GM12801 (cell line): ENCODE results near the gene KCNJ6.

ENCODE experiments used
- TF ChIP-seq, protein P1 (sequence below): IDR thresholded peaks from one replicate; pipeline ENCODE4 v1.5.1; 2011; ENCODE audit warnings: control low read depth; ENCODE audit not compliant: insufficient read length; ENCODE audit errors: extremely low read depth

The KCNJ6 gene

DNA sequence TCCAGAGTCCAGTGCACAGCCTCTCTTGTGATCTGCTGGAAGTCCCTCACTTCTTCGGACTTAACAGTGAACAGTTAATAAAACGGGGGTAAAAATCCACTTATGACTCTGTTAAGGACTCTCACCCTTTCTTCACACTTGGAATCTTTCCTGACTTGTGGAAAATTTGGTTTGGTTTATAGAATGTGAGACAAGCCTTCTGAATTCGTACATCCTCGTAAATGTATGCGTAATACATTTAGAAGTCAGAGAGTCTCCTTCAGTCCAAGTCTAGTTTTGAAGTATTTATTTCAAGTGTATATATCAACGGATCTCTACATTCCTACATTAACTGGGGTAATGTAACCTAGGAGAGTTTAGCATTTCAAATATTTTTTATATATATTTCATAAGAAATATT is 270.4 kb downstream of the KCNJ6 start:
- TF ChIP-seq, protein P1, sequence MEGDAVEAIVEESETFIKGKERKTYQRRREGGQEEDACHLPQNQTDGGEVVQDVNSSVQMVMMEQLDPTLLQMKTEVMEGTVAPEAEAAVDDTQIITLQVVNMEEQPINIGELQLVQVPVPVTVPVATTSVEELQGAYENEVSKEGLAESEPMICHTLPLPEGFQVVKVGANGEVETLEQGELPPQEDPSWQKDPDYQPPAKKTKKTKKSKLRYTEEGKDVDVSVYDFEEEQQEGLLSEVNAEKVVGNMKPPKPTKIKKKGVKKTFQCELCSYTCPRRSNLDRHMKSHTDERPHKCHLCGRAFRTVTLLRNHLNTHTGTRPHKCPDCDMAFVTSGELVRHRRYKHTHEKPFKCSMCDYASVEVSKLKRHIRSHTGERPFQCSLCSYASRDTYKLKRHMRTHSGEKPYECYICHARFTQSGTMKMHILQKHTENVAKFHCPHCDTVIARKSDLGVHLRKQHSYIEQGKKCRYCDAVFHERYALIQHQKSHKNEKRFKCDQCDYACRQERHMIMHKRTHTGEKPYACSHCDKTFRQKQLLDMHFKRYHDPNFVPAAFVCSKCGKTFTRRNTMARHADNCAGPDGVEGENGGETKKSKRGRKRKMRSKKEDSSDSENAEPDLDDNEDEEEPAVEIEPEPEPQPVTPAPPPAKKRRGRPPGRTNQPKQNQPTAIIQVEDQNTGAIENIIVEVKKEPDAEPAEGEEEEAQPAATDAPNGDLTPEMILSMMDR, result no peak

GRCh38 chr21:37644636-37645035 is 271.6 kb downstream of the KCNJ6 start:
- TF ChIP-seq, protein P1, result no peak

DNA sequence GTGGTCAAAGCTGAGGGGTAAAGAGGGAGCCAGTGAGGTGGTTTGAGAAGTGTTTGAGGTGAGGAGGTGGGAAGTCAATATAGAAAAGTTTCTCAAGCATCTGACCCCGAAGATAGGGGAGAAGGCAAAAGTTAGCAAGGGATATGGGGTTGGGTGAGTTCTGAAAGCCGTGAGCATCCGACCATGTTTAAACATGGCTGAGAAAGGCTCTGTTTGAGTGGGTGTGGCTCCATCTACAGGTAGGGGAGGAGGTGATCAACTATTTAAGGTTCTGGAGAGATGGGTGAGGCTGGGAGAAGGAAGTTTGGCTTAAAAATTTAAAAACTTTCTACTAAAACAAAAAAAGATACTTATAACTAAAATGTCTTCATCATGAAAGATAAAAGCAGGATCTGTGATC is 273.8 kb downstream of the KCNJ6 start:
- TF ChIP-seq, protein P1, result no peak

DNA sequence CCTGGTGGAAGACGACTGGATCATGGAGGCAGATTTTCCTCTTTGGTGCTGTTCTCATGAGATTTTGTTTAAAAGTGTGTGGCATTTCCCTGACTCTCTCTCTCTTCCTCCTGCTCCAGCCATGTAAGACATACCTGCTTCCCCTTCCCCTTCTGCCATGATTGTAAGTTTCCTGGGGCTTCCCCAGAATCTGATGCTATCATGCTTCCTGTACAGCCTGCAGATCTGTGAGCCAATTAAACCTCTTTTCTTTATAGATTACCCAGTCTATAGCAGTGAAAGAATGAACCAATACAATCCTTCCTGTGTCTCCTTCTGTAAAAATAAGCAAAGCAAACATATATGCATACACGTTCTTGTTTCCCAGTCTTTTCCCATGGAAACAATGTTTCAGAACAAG is 276.5 kb downstream of the KCNJ6 start:
- TF ChIP-seq, protein P1, result no peak

DNA sequence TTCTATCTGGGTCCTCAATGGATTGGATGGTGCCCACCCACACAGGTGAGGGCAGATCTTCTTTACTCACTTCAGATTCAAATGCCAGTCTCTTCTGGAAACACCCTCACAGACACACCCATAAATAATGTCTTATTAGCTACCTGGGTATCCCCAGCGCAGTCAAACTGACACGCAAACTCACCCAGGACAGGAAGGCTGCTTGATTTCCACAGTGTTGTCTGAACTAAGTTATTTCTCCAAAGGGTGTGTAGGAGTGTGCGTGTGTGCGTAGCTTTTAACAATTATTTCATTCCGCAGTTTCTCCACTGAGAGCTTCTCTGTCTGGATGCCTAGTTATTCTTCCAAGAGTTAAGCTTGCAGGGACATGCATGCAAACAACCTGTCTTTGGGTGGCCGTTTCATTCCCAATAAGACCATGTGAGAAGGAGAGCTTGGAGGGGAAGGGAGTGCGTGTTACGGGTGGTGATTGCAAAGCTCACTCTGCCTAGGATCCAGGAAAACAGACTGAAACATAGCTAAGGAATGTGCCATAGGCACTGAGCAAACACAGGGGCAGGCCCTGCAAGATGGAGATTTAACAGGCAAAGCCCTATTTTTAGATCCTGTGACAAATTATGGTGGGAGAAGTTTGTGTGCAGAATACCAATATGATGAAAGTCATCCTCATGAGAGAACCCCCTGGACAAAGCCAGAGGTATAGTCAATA is 280.0 kb downstream of the KCNJ6 start:
- TF ChIP-seq, protein P1, result no peak

- TF ChIP-seq, protein P1, result no peak
Measured at GRCh38 chr21:37631319-37632117, 284.7 kb downstream of the KCNJ6 start.

DNA sequence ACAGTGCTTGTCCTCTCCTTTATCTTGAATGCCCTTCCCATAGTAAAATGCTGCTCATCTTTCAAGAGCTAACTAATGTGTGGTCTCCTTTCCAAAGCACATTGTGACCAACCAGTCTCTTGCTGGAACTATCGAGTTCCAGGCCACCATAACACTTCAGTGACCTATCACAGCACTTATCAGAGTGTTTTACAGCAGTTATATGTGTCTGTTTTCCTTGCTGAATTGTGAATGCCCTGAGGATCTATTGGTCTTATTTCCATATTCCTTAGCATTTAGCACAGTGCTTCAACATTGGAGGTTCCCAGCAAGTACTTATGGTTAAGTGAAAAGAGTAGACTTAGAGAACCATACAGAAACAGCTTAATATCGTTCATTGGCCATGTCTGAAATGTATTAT is 285.4 kb downstream of the KCNJ6 start:
- TF ChIP-seq, protein P1, result no peak
